ACC112 (cell line): Measurements from ENCODE around the gene FYB1.

Experiments used
- H2AFZ ChIP-seq: fragments of 200-600 bp; sonication (generic); one replicate; pipeline ENCODE4 v1.6.0; 2017; ENCODE audit warnings: antibody characterized with exemption, low read length; ENCODE audit not compliant: unreplicated experiment
- H3K27ac ChIP-seq: fragments of 200-600 bp; sonication (generic); 2 replicates; pipeline ENCODE4 v1.5.1; 2014; ENCODE audit warnings: low read depth, mild to moderate bottlenecking, antibody characterized with exemption, low read length, moderate library complexity
- H3K27me3 ChIP-seq: fragments of 200-600 bp; sonication (generic); 2 replicates; pipeline ENCODE4 v1.6.1; 2014; ENCODE audit warnings: mild to moderate bottlenecking, antibody characterized with exemption, low read length, moderate library complexity, mixed read lengths; ENCODE audit not compliant: insufficient read depth
- H3K36me3 ChIP-seq: fragments of 200-600 bp; sonication (generic); 2 replicates; pipeline ENCODE4 v1.6.1; 2016; ENCODE audit warnings: mild to moderate bottlenecking, antibody characterized with exemption, low read length, moderate library complexity, mixed read lengths; ENCODE audit not compliant: insufficient read depth
- H3K4me1 ChIP-seq: fragments of 200-600 bp; sonication (generic); one replicate; pipeline ENCODE4 v1.6.1; 2016; ENCODE audit warnings: low read length, mixed read lengths; ENCODE audit not compliant: insufficient read depth, unreplicated experiment, control insufficient read depth
- H3K4me3 ChIP-seq: fragments of 200-600 bp; sonication (generic); 2 replicates; pipeline ENCODE4 v1.5.1; 2014; ENCODE audit warnings: mild to moderate bottlenecking, low read depth, low read length
- H3K79me2 ChIP-seq: fragments of 200-600 bp; sonication (generic); one replicate; pipeline ENCODE4 v1.6.0; 2016; ENCODE audit warnings: low read length; ENCODE audit not compliant: control insufficient read depth, unreplicated experiment, insufficient read depth

Gene FYB1

DNA sequence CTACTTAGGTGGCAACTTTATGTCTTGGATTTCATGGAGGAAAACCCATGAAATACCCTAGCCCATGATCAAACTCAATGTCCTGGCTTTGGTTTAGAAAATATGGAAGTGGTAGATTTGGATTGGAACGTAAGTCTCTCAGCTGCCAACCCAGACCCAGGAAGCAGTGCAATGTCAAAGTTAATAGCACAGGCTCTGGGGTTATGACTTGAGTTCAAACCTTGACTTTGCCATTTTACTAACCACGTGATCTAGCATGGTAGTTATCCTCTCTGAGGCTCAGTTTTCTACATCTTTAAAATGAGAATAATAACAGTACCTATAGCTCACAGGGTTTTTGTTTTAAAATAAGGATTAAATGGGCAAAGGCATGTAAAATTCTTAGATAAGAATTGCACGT is 13.8 kb downstream of the FYB1 start:
- no peak overlapping the region for H3K4me3 ChIP-seq
- no peak overlapping the region for H3K27ac ChIP-seq
- no peaks in the 10 kb centered on the region for H3K4me1 ChIP-seq
- no peaks in the 10 kb centered on the region for H3K36me3 ChIP-seq
- H3K79me2 ChIP-seq, result no peaks in the 10 kb centered on the region
- no peak overlapping the region for H2AFZ ChIP-seq
- H3K27me3 ChIP-seq, result no peaks in the 10 kb centered on the region

DNA sequence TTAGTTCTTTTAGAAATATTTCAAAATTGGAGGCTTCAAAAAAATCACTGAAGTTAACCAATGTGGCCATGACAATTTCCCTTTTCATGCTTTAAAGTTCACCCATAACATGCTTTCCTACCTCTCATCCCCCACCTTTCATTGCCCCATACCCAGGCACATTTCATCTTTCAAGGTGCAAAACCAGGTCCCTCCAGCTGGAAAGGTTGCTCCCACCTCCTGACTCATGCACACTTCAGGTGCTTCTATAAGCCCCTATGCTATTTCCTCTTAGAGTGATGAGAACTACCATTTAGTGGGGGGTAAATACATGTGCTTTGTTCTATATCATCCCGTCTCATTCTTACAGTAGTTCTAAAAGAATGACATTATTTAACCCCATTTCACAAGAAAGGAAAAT is 15.4 kb downstream of the FYB1 start:
- Histone ChIP-seq H3K27me3 (no peaks in the 10 kb centered on the region), H3K79me2 (no peaks in the 10 kb centered on the region), H3K36me3 (no peaks in the 10 kb centered on the region), H3K4me3 (no peak overlapping the region), H3K4me1 (no peaks in the 10 kb centered on the region), H2AFZ (no peak overlapping the region), H3K27ac (no peak overlapping the region)

DNA sequence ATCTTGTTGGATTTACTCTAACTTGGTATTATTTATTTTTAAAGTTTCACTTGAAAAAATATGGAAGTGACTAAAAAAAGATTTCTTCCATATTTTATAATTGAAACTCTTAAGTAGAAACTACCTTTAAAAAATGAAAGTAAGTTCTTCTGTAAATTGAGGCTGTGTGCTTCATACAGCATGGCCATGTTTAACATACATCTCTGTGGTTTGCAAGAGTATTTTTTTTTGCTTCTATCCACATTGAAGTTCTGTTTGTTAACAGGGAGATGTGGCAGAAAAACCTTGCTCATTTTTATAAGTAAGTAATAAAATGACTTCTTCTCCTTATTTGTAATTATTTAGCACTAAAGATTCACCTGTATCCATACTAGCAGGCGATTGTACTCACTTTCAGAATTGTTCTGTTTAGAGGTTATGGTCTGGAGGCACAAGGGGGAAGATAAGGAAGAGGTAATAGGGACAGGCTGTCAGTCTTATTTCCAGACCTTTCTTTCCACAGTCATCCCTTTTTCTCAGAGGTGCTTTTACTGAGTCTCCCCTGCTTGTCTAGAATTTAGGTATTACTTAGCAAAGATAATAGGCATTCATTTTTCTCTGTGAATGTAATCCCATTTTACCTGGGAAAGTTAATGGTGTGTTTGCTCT is 16.0 kb downstream of the FYB1 start:
- H3K27me3 ChIP-seq, result no peaks in the 10 kb centered on the region
- H3K36me3 ChIP-seq, result no peaks in the 10 kb centered on the region
- H3K4me3 ChIP-seq, result no peak overlapping the region
- no peaks in the 10 kb centered on the region for H3K79me2 ChIP-seq
- H3K4me1 ChIP-seq, result no peaks in the 10 kb centered on the region
- H3K27ac ChIP-seq, result no peak overlapping the region
- H2AFZ ChIP-seq, result no peak overlapping the region

DNA sequence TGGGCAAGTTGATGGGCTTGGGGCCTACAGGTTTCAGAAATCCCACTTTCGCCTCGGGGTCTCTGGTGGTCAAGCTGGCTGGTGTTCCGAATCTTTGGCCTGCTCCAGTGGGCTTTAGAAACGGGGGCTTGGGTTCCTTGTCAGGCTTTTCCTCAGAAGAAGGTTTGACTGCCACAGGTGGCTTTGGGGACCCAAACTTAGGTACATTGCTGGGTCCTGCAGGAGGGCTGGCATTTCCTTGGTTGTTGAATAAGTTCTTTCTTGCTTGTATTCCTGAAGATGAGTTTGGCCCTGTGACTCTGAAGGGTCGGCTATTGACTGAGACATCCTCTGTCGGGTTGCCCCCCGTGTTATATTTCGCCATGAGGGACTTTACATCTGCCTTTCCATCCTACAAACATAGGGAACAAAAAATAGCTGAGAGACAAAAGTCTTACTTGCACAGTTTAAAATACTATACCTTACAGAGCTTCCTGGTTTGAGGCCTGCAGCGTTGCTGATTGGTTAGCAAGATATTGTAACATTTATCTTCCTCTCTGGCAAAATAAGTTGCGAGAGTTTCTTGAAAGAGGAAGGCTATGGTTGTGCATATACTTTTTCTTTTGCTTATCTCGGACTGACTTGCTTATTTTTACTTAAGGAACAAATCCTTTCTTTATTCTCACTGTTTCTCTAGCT is 16.6 kb downstream of the FYB1 start:
- Histone ChIP-seq H3K4me1 (no peaks in the 10 kb centered on the region), H2AFZ (no peak overlapping the region), H3K4me3 (no peak overlapping the region), H3K36me3 (no peaks in the 10 kb centered on the region), H3K27me3 (no peaks in the 10 kb centered on the region), H3K79me2 (no peaks in the 10 kb centered on the region), H3K27ac (no peak overlapping the region)

DNA sequence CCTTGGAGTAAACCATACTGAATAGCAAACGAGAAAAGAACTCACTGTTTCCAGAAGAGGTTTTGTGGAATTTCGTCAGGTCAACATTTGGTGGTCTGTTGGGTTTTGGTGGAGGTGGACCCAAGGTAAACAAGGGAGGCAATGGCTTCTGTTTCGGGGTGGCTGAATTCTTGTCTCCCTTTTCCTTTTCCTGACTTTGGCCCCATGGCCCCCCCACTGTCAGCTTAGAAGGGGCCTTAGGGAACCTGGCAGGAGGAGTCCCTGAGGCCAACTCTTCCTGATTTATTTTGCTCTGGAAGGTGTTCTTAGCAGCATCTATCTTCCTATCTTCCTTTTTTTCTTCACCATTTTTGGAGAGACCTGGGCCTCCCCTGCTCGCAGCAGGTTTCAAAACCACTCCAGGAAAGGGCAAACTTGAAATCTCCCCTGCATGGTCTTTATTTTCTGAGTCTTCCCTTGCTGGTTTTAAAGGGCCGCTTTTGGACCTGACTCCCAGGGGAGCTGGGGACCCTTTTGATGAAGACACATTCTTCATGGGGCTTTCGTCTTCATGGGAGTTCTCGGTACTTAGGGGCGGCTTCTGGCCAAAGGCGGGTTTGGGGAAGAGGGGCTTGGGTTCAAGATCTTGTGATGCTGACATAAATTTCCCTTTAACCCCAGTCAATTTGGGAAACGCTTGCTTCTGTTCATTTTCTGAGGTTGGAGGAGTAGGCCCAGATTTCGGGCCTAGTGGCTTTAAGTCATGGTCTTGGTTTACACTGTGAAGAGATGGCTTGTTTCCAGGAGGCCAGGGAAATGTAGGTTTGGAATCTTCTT is 17.4 kb downstream of the FYB1 start:
- Histone ChIP-seq H3K79me2 (no peaks in the 10 kb centered on the region), H3K36me3 (no peaks in the 10 kb centered on the region), H3K4me1 (no peaks in the 10 kb centered on the region), H3K27ac (no peak overlapping the region), H2AFZ (no peak overlapping the region), H3K27me3 (no peaks in the 10 kb centered on the region), H3K4me3 (no peak overlapping the region)

DNA sequence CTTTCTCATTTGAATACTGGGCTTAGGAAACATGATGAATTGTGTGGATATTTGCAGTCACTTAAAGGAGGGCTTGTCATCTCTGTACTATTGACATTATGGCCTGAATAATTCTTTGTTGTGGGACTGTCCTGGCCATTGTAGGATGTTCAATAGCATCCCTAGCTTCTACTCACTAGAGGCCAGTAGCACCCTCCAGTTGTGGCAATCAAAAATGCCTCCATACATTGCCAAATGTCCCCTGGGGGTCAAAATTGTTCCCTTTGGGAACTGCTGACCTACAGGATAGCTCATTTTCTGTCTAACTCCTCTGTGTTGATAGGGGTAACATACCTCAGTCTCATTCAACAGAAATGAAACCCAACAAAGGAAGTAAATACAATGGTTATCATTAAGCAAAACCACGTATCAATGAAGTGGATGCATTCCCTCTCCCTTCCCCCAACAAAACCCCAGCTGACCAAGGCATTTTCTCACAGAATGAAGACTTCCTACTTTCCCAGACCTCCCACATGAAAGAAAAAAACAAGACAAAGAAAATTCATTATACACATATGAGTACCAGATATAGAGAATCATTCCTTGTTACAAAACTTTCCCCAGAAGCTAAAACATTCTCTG is 18.1 kb downstream of the FYB1 start:
- no peak overlapping the region for H3K4me3 ChIP-seq
- no peaks in the 10 kb centered on the region for H3K27me3 ChIP-seq
- no peaks in the 10 kb centered on the region for H3K79me2 ChIP-seq
- H2AFZ ChIP-seq, result no peak overlapping the region
- no peaks in the 10 kb centered on the region for H3K36me3 ChIP-seq
- H3K27ac ChIP-seq, result no peak overlapping the region
- H3K4me1 ChIP-seq, result no peaks in the 10 kb centered on the region

DNA sequence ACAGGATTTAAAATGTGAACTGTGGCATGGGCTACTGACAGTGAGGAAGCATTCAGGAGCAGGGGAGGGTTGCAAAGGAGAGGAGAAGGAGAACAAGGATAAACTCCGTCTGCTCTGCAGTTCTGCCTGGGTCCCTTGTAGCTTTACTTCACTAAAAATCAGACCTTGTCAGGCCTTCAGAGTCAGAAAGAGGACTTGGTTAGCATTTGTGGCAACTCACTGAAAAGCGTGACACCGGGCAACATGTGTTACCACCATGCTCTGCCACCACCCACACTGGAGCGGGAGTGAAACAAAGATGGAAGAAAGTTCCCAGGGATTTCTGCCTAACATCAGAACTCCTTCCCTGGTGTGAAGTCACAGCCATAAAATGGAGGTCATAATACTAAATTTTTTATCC is 19.3 kb downstream of the FYB1 start:
- no peaks in the 10 kb centered on the region for H3K4me1 ChIP-seq
- no peaks in the 10 kb centered on the region for H3K79me2 ChIP-seq
- H3K4me3 ChIP-seq, result no peak overlapping the region
- H3K36me3 ChIP-seq, result no peaks in the 10 kb centered on the region
- no peak overlapping the region for H3K27ac ChIP-seq
- H3K27me3 ChIP-seq, result no peaks in the 10 kb centered on the region
- H2AFZ ChIP-seq, result no peak overlapping the region

DNA sequence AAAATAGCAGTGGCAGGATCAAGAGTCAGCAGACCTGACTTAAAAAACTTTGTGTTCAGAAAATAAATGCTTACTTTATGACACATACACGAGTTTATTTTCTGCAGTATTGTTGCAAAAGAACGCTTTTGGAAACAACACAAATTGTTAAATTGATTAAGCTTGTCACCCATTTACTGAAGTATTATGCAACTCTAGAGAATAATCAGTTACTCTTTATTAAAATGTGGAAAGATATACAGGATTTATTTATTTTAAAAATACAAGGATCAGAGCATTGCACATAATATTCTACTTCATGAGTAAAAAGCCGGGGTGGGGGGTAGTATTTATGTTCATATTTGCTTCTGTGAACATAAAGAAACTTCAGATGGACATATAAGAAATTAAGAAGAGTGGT is 20.0 kb downstream of the FYB1 start:
- Histone ChIP-seq H3K4me1 (no peaks in the 10 kb centered on the region), H2AFZ (no peak overlapping the region), H3K36me3 (no peaks in the 10 kb centered on the region), H3K27me3 (no peaks in the 10 kb centered on the region), H3K27ac (no peak overlapping the region), H3K4me3 (no peak overlapping the region), H3K79me2 (no peaks in the 10 kb centered on the region)

DNA sequence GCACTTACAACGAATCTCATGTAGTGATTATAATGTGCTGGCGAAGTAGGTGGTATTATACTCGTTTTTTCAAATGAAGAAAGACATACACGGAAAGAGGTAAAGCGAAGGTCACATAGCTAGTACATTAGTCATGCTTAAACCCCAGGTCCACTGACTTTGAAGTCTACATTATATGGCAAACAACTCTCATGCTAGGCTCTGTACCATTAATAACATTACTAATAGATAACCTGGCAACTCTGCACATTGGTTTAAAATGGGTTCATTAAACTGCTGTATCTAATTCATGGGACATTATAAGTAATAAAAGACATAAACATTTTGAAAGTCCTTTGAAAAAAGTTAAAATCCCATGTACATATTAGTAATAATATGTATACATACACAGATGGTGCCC is 21.2 kb downstream of the FYB1 start:
- no peaks in the 10 kb centered on the region for H3K79me2 ChIP-seq
- H2AFZ ChIP-seq, result no peak overlapping the region
- no peaks in the 10 kb centered on the region for H3K27me3 ChIP-seq
- H3K4me1 ChIP-seq, result no peaks in the 10 kb centered on the region
- H3K36me3 ChIP-seq, result no peaks in the 10 kb centered on the region
- H3K4me3 ChIP-seq, result no peak overlapping the region
- H3K27ac ChIP-seq, result no peak overlapping the region

DNA sequence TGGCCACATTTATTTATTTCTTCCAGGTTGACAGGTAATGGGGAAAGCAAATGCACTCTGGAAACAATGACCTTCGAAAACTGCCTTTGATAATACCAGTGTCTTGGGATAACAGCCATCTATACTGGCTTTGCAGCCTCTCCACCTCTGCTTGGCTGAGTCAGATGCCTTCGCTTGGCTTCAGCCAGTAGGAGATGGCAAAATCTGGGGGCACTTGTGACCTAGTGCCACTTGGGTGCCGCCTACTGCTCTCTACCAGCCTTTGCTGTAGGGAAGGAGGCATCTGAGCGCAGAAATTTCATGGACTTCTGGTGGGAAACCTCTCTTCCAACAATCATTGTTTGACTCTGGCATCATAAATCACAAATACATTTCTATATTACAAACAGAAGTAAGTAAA is 21.8 kb downstream of the FYB1 start:
- no peak overlapping the region for H3K27ac ChIP-seq
- H2AFZ ChIP-seq, result no peak overlapping the region
- no peaks in the 10 kb centered on the region for H3K4me1 ChIP-seq
- H3K79me2 ChIP-seq, result no peaks in the 10 kb centered on the region
- peaks cover 4% of the 10 kb centered on the region; the same call in 1 of the 2 replicates for H3K27me3 ChIP-seq
- H3K36me3 ChIP-seq, result no peaks in the 10 kb centered on the region
- no peak overlapping the region for H3K4me3 ChIP-seq
